ENCODE data around the gene PLTP.
"Not testable (repeated sequence)": the region's sequence is repeated elsewhere in the genome, so short reads cannot be mapped to it uniquely, and the experiment has no call there.

PLTP gene

GRCh38 chr20:45880988-45881788 is 30.8 kb downstream of the PLTP start, which contains the start of gene ZSWIM1:
Gene ZSWIM1 (plus strand): TSS chr20:45881227. CDS start chr20:45882593, 1,366 bp downstream.
- H3K4me1 ChIP-seq (ENCODE audit: insufficient read depth, poor library complexity, severe bottlenecking): peaks cover 16% of the 10 kb centered on the region

GRCh38 chr20:45878076-45878761 is 33.7 kb downstream of the PLTP start:
- H3K9me3 ChIP-seq (ENCODE audit: severe bottlenecking): no peaks in the 10 kb centered on the region
- H3K36me3 ChIP-seq (ENCODE audit: low read depth): peaks cover 12% of the 10 kb centered on the region
- peaks cover 5% of the 10 kb centered on the region for H3K4me1 ChIP-seq (ENCODE audit: insufficient read depth, poor library complexity, severe bottlenecking)
- no peak overlapping the region for H3K27ac ChIP-seq (ENCODE audit: poor library complexity, severe bottlenecking)
- ATAC-seq (ENCODE audit: low read depth): no peak
- H3K4me3 ChIP-seq (ENCODE audit: severe bottlenecking): no peak overlapping the region
- TF ChIP-seq CTCF (IDR thresholded peaks at IDR 0.05; ENCODE audit: poor library complexity, severe bottlenecking): no peak
- H3K27me3 ChIP-seq (ENCODE audit: insufficient read depth, poor library complexity, severe bottlenecking): no peaks in the 10 kb centered on the region
- DNase-seq (ENCODE audit: low spot score): peak; percentile 74

More at GRCh38 chr20:45880988-45881788, 30.8 kb downstream of the PLTP start, which contains the start of gene ZSWIM1:
- DNase-seq (ENCODE audit: low spot score) (peak; percentile 100), ATAC-seq (ENCODE audit: low read depth) (peak; percentile 97)
- Histone ChIP-seq H3K27ac (ENCODE audit: poor library complexity, severe bottlenecking) (peak within 1 kb of the TSS; percentile 13), H3K4me3 (ENCODE audit: severe bottlenecking) (peak within 1 kb of the TSS; percentile 48), H3K27me3 (ENCODE audit: insufficient read depth, poor library complexity, severe bottlenecking) (no peaks in the 10 kb centered on the region), H3K9me3 (ENCODE audit: severe bottlenecking) (no peaks in the 10 kb centered on the region), H3K36me3 (ENCODE audit: low read depth) (peaks cover 34% of the 10 kb centered on the region)
- no peak for TF ChIP-seq CTCF (IDR thresholded peaks at IDR 0.05; ENCODE audit: poor library complexity, severe bottlenecking)

GRCh38 chr20:45874576-45874975 is 37.4 kb downstream of the PLTP start:
- H3K27ac ChIP-seq (ENCODE audit: poor library complexity, severe bottlenecking): no peak overlapping the region
- no peak for TF ChIP-seq CTCF (IDR thresholded peaks at IDR 0.05; ENCODE audit: poor library complexity, severe bottlenecking)

GRCh38 chr20:45874104-45874481 is 37.9 kb downstream of the PLTP start:
- DNase-seq (ENCODE audit: low spot score): peak; percentile 64
- not testable (repeated sequence) for H3K9me3 ChIP-seq (ENCODE audit: severe bottlenecking); ATAC-seq (ENCODE audit: low read depth); H3K4me3 ChIP-seq (ENCODE audit: severe bottlenecking); H3K36me3 ChIP-seq (ENCODE audit: low read depth); H3K4me1 ChIP-seq (ENCODE audit: insufficient read depth, poor library complexity, severe bottlenecking); H3K27me3 ChIP-seq (ENCODE audit: insufficient read depth, poor library complexity, severe bottlenecking); H3K27ac ChIP-seq (ENCODE audit: poor library complexity, severe bottlenecking)

More at GRCh38 chr20:45874576-45874975, 37.4 kb downstream of the PLTP start:
- Histone ChIP-seq H3K9me3 (ENCODE audit: severe bottlenecking) (no peaks in the 10 kb centered on the region), H3K36me3 (ENCODE audit: low read depth) (no peaks in the 10 kb centered on the region), H3K4me3 (ENCODE audit: severe bottlenecking) (no peak overlapping the region), H3K27me3 (ENCODE audit: insufficient read depth, poor library complexity, severe bottlenecking) (no peaks in the 10 kb centered on the region), H3K4me1 (ENCODE audit: insufficient read depth, poor library complexity, severe bottlenecking) (no peaks in the 10 kb centered on the region)
- DNase-seq (ENCODE audit: low spot score) (no peak), ATAC-seq (ENCODE audit: low read depth) (no peak)

- ATAC-seq (ENCODE audit: low read depth) (no peak), DNase-seq (ENCODE audit: low spot score) (no peak)
- Histone ChIP-seq H3K36me3 (ENCODE audit: low read depth) (no peaks in the 10 kb centered on the region), H3K27me3 (ENCODE audit: insufficient read depth, poor library complexity, severe bottlenecking) (no peaks in the 10 kb centered on the region), H3K4me3 (ENCODE audit: severe bottlenecking) (no peak overlapping the region), H3K4me1 (ENCODE audit: insufficient read depth, poor library complexity, severe bottlenecking) (no peaks in the 10 kb centered on the region), H3K9me3 (ENCODE audit: severe bottlenecking) (no peaks in the 10 kb centered on the region), H3K27ac (ENCODE audit: poor library complexity, severe bottlenecking) (no peak overlapping the region)
- TF ChIP-seq CTCF (IDR thresholded peaks at IDR 0.05; ENCODE audit: poor library complexity, severe bottlenecking): no peak
Measured at GRCh38 chr20:45873409-45874103, 38.4 kb downstream of the PLTP start.
